ENCODE measurements around the gene TAF1C.
A peak's percentile ranks its signal among the peaks of the same experiment; 100 is the strongest.
"Not testable (repeated sequence)": the region's sequence is repeated elsewhere in the genome, so short reads cannot be mapped to it uniquely, and the experiment has no call there.

The TAF1C gene

GRCh38 chr16:84186685-84187437 lies at the start of gene TAF1C:
Gene TAF1C (minus strand): TSS chr16:84187057. CDS start chr16:84184988, 2,069 bp downstream.
- DNase-seq, result peak; percentile 92

- DNase-seq, result no peak
Observed at GRCh38 chr16:84234321-84235241, 47.7 kb upstream of the TAF1C start.

- no peak for DNase-seq
Observed at GRCh38 chr16:84233748-84234147, 46.9 kb upstream of the TAF1C start.

GRCh38 chr16:84232969-84233368 lies 46.1 kb upstream of the TAF1C start:
- no peak for DNase-seq

- no peak for DNase-seq
Observed at GRCh38 chr16:84232060-84232459, 45.2 kb upstream of the TAF1C start.

- DNase-seq, result no peak
Observed at GRCh38 chr16:84229471-84229870, 42.6 kb upstream of the TAF1C start.

GRCh38 chr16:84228256-84228838 lies 41.5 kb upstream of the TAF1C start:
- no peak for DNase-seq

- DNase-seq, result no peak
Observed at GRCh38 chr16:84227548-84227947, 40.7 kb upstream of the TAF1C start.

- DNase-seq, result no peak
Observed at GRCh38 chr16:84226026-84226425, 39.2 kb upstream of the TAF1C start.

- no peak for DNase-seq
Observed at GRCh38 chr16:84225571-84225970, 38.7 kb upstream of the TAF1C start.

GRCh38 chr16:84225126-84225525 lies 38.3 kb upstream of the TAF1C start:
- no peak for DNase-seq

GRCh38 chr16:84224554-84224953 lies 37.7 kb upstream of the TAF1C start:
- no peak for DNase-seq

GRCh38 chr16:84223456-84223855 lies 36.6 kb upstream of the TAF1C start:
- DNase-seq, result no peak

- DNase-seq, result no peak
Observed at GRCh38 chr16:84220851-84221250, 34.0 kb upstream of the TAF1C start.

GRCh38 chr16:84218956-84219355 lies 32.1 kb upstream of the TAF1C start:
- no peak for DNase-seq

GRCh38 chr16:84218176-84218823 lies 31.4 kb upstream of the TAF1C start:
- DNase-seq, result no peak

- not testable (repeated sequence) for DNase-seq
Observed at GRCh38 chr16:84216144-84216543, 29.3 kb upstream of the TAF1C start.

GRCh38 chr16:84215531-84215930 lies 28.7 kb upstream of the TAF1C start:
- DNase-seq, result no peak

- DNase-seq, result no peak
Observed at GRCh38 chr16:84214451-84215066, 27.7 kb upstream of the TAF1C start.

- DNase-seq, result no peak
Observed at GRCh38 chr16:84212631-84213030, 25.8 kb upstream of the TAF1C start.

GRCh38 chr16:84212154-84212553 lies 25.3 kb upstream of the TAF1C start:
- DNase-seq, result no peak

- no peak for DNase-seq
Observed at GRCh38 chr16:84209989-84210388, 23.1 kb upstream of the TAF1C start.

- DNase-seq, result no peak
Observed at GRCh38 chr16:84207879-84208278, 21.0 kb upstream of the TAF1C start.

All from CD4-positive, alpha-beta T cell treated with Interleukin-12 subunit alpha and Interleukin-12 subunit beta, for 1 hour (primary cell).